Osteocyte (in vitro differentiated cells): Measurements from ENCODE around the gene MORN4. TPM values are rescaled to one million over a fixed set of nuclear protein-coding genes. Genes with fewer than 3 reads are reported as not detected.
"Not testable (repeated sequence)": the region's sequence is repeated elsewhere in the genome, so short reads cannot be mapped to it uniquely, and the experiment has no call there.

Experiments used
- DNase-seq: peaks from one replicate; pipeline ENCODE4 v3.0.0; 2021; ENCODE audit warnings: mixed read lengths; ENCODE audit not compliant: unreplicated experiment; ENCODE audit errors: extremely low spot score
- H3K27ac Mint-ChIP-seq: one replicate; pipeline ENCODE4 v1.8.0; 2021; ENCODE audit warnings: mild to moderate bottlenecking, mixed read lengths; ENCODE audit not compliant: unreplicated experiment
- H3K27me3 Mint-ChIP-seq: one replicate; pipeline ENCODE4 v1.8.0; 2021; ENCODE audit warnings: mixed read lengths; ENCODE audit not compliant: unreplicated experiment
- H3K36me3 Mint-ChIP-seq: one replicate; pipeline ENCODE4 v1.8.0; 2021; ENCODE audit warnings: mixed read lengths; ENCODE audit not compliant: unreplicated experiment
- H3K4me1 Mint-ChIP-seq: one replicate; pipeline ENCODE4 v1.8.0; 2021; ENCODE audit warnings: mixed read lengths; ENCODE audit not compliant: unreplicated experiment
- H3K4me3 Mint-ChIP-seq: one replicate; pipeline ENCODE4 v1.8.0; 2021; ENCODE audit warnings: mild to moderate bottlenecking, moderate library complexity, mixed read lengths; ENCODE audit not compliant: unreplicated experiment
- H3K9me3 Mint-ChIP-seq: one replicate; pipeline ENCODE4 v1.8.0; 2021; ENCODE audit warnings: mixed read lengths; ENCODE audit not compliant: unreplicated experiment
- total RNA-seq: library from RNA; stranded (reverse); gene quantifications from 2 replicates; pipeline ENCODE4 v1.2.1, GENCODE V29; 2021
- TF ChIP-seq, protein P1 (sequence below): fragments of 200-600 bp; sonication (generic); IDR thresholded peaks from 2 replicates; pipeline ENCODE4 v1.5.0; 2021; ENCODE audit warnings: antibody characterized with exemption, mild to moderate bottlenecking, moderate library complexity

The MORN4 gene
- total RNA-seq, 1 donor from 2014 or later: 13.3 TPM

- H3K27me3 Mint-ChIP-seq: no peaks in the 10 kb centered on the region
- peaks cover 19% of the 10 kb centered on the region for H3K36me3 Mint-ChIP-seq
- TF ChIP-seq, protein P1, sequence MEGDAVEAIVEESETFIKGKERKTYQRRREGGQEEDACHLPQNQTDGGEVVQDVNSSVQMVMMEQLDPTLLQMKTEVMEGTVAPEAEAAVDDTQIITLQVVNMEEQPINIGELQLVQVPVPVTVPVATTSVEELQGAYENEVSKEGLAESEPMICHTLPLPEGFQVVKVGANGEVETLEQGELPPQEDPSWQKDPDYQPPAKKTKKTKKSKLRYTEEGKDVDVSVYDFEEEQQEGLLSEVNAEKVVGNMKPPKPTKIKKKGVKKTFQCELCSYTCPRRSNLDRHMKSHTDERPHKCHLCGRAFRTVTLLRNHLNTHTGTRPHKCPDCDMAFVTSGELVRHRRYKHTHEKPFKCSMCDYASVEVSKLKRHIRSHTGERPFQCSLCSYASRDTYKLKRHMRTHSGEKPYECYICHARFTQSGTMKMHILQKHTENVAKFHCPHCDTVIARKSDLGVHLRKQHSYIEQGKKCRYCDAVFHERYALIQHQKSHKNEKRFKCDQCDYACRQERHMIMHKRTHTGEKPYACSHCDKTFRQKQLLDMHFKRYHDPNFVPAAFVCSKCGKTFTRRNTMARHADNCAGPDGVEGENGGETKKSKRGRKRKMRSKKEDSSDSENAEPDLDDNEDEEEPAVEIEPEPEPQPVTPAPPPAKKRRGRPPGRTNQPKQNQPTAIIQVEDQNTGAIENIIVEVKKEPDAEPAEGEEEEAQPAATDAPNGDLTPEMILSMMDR: no peak
- peaks cover 25% of the 10 kb centered on the region for H3K4me1 Mint-ChIP-seq
- peak overlapping the region; percentile 82 for H3K27ac Mint-ChIP-seq
- H3K9me3 Mint-ChIP-seq: no peaks in the 10 kb centered on the region
- peak overlapping the region; percentile 7 for H3K4me3 Mint-ChIP-seq
- DNase-seq: no peak
These were observed 15.5 kb upstream of the MORN4 start for GRCh38 chr10:97648562-97649404.

- no peak for DNase-seq
- H3K36me3 Mint-ChIP-seq: peaks cover 10% of the 10 kb centered on the region
- H3K9me3 Mint-ChIP-seq: no peaks in the 10 kb centered on the region
- H3K4me3 Mint-ChIP-seq: no peak overlapping the region
- TF ChIP-seq, protein P1: no peak
- H3K27me3 Mint-ChIP-seq: no peaks in the 10 kb centered on the region
- peak overlapping the region; percentile 20 for H3K27ac Mint-ChIP-seq
- peaks cover 28% of the 10 kb centered on the region for H3K4me1 Mint-ChIP-seq
These were observed 14.3 kb upstream of the MORN4 start for GRCh38 chr10:97647556-97647955.

- Mint-ChIP-seq H3K4me1 (peaks cover 35% of the 10 kb centered on the region), H3K36me3 (peaks cover 9% of the 10 kb centered on the region), H3K4me3 (no peak overlapping the region), H3K27ac (no peak overlapping the region), H3K27me3 (no peaks in the 10 kb centered on the region), H3K9me3 (no peaks in the 10 kb centered on the region)
- DNase-seq: no peak
- TF ChIP-seq, protein P1: no peak
These were observed 11.6 kb upstream of the MORN4 start for GRCh38 chr10:97644936-97645335.

DNA sequence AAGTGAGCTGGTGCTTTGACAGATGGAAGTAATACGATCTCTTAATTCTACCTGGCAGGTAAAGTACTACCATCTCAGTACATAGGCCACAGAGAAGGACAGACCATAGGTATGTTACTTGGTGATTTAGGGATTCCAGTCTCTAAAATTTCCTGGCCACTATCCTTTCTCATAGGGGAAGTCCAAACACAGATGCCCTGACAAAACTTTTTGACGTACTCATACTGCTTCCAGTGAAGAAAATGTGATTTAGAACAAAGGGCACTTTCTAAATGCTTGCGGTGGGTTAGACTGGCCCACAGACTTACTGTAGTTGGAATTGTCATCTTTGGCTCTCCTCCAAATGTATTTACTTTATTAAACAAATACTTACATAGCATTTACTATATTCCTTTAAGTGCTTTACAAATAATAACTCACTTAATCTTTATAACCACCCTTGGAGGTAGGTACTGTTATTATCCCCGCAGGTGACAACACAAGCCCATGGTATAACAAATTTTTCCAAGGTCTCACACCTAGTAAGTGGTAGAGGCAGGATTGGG is 10.2 kb upstream of the MORN4 start:
- TF ChIP-seq, protein P1: no peak

DNA sequence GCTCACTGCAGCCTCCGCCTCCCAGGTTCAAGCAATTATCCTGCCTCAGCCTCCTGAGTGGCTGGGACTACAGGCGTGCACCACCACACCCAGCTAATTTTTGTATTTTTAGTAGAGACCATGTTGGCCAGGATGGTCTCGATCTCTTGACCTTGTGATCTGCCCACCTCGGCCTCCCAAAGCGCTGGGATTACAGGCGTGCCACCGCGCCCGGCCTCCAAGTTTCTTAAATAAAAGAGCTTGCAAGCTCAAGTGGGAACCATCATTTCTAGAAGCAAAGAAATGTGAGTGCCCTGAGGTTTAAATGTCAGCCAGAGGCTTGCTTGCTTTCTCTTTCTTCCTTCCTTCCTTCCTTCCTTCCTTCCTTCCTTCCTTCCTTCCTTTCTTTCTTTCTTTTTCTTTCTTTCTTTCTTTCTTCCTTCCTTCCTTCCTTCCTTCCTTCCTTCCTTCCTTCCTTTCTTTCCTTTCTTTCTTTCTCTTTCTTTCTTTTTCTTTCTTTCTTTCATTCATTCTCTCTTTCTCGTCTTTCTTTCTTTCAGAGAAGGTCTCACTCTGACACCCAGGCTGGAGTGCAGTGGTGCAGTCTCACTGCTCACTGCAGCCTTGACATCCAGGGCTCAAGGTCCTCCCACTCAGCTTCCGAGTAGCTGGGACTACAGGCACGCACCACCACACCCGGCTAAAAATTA is 9.3 kb upstream of the MORN4 start:
- not testable (repeated sequence) for DNase-seq, H3K9me3 Mint-ChIP-seq, H3K27me3 Mint-ChIP-seq, H3K27ac Mint-ChIP-seq, H3K36me3 Mint-ChIP-seq
- Mint-ChIP-seq H3K4me1 (peaks cover 20% of the 10 kb centered on the region), H3K4me3 (peak overlapping the region; percentile 92)

More for the DNA sequence above, 10.2 kb upstream of the MORN4 start:
- peaks cover 24% of the 10 kb centered on the region for H3K4me1 Mint-ChIP-seq
- no peak overlapping the region for H3K27ac Mint-ChIP-seq
- peak overlapping the region; percentile 22 for H3K4me3 Mint-ChIP-seq
- peaks cover 9% of the 10 kb centered on the region for H3K36me3 Mint-ChIP-seq
- no peak for DNase-seq
- H3K27me3 Mint-ChIP-seq: no peaks in the 10 kb centered on the region
- no peaks in the 10 kb centered on the region for H3K9me3 Mint-ChIP-seq
